OCI-LY3 (cell line): ENCODE data around the gene POPDC2.
"Not testable (repeated sequence)": the region's sequence is repeated elsewhere in the genome, so short reads cannot be mapped to it uniquely, and the experiment has no call there.

ENCODE experiments used
- H2AFZ ChIP-seq: fragments of 200-600, 300-600 bp; shearing (Covaris generic); 2 replicates; pipeline ENCODE4 v1.6.0; 2014; ENCODE audit warnings: antibody characterized with exemption, low read depth, low read length
- H3K27ac ChIP-seq: fragments of 200-600, 300-600 bp; sonication (generic); 2 replicates; pipeline ENCODE4 v1.5.1; 2014; ENCODE audit warnings: mild to moderate bottlenecking, low read length, moderate library complexity, mixed read lengths
- H3K27me3 ChIP-seq: fragments of 200-600, 300-600 bp; sonication (generic); 2 replicates; pipeline ENCODE4 v1.6.1; 2014; ENCODE audit warnings: low read depth, low read length, mixed read lengths
- H3K36me3 ChIP-seq: fragments of 200-600, 300-600 bp; sonication (generic); replicated peaks from 2 replicates; pipeline ENCODE3; 2014; ENCODE audit warnings: low read depth, low read length, mixed read lengths
- H3K4me1 ChIP-seq: fragments of 300-600, 200-600 bp; sonication (generic); 2 replicates; pipeline ENCODE4 v1.6.1; 2014; ENCODE audit warnings: low read length, mixed read lengths
- H3K4me2 ChIP-seq: fragments of 200-600, 300-600 bp; sonication (generic); 2 replicates; pipeline ENCODE4 v1.6.1; 2014; ENCODE audit warnings: low read length, mixed read lengths
- H3K4me3 ChIP-seq: fragments of 300-600, 200-600 bp; sonication (generic); 2 replicates; pipeline ENCODE4 v1.5.1; 2014; ENCODE audit warnings: antibody characterized with exemption, mild to moderate bottlenecking, low read length, moderate library complexity
- H3K79me2 ChIP-seq: fragments of 300-600, 200-600 bp; shearing (Covaris generic); 2 replicates; pipeline ENCODE4 v1.6.1; 2014; ENCODE audit warnings: mild to moderate bottlenecking, low read length, mixed read lengths
- H3K9ac ChIP-seq: fragments of 300-600, 200-600 bp; shearing (Covaris generic); 2 replicates; pipeline ENCODE4 v1.6.0; 2014; ENCODE audit warnings: mild to moderate bottlenecking, low read length, moderate library complexity
- H3K9me3 ChIP-seq: fragments of 200-600, 300-600 bp; shearing (Covaris generic); 2 replicates; pipeline ENCODE4 v1.6.1; 2014; ENCODE audit warnings: low read length, mixed read lengths; ENCODE audit not compliant: insufficient read depth
- H4K20me1 ChIP-seq: fragments of 200-600, 300-600 bp; sonication (generic); 2 replicates; pipeline ENCODE4 v1.6.1; 2016; ENCODE audit warnings: low read length, mixed read lengths; ENCODE audit not compliant: insufficient read depth
- CTCF ChIP-seq: fragments of 200-600, 300-600 bp; sonication (generic); IDR thresholded peaks from 2 replicates; pipeline ENCODE4 v1.5.1; 2014; ENCODE audit warnings: antibody characterized with exemption, low read length, low read depth
- EZH2phosphoT487 ChIP-seq: fragments of 200-600 bp; shearing (Covaris generic); IDR thresholded peaks from 2 replicates; pipeline ENCODE4 v1.6.1; 2018; ENCODE audit warnings: antibody characterized with exemption, mixed run types, low read depth

The POPDC2 gene

GRCh38 chr3:119679874-119680273 lies 19.5 kb upstream of the POPDC2 start:
- TF ChIP-seq EZH2phosphoT487 (no peak), CTCF (no peak)
- H3K27ac ChIP-seq, result peak overlapping the region; percentile 22; the same call in 1 of the 2 replicates

GRCh38 chr3:119678209-119678608 lies 17.8 kb upstream of the POPDC2 start:
- H3K4me3 ChIP-seq, result peak overlapping the region; percentile 97; the same call in 1 of the 2 replicates
- H3K4me2 ChIP-seq, result peak overlapping the region; percentile 91
- peaks cover 25% of the 10 kb centered on the region for H3K36me3 ChIP-seq
- not testable (repeated sequence) for H4K20me1 ChIP-seq, H3K27me3 ChIP-seq, H3K9ac ChIP-seq, H2AFZ ChIP-seq, H3K9me3 ChIP-seq
- peak overlapping the region; percentile 92 for H3K27ac ChIP-seq
- H3K4me1 ChIP-seq, result peaks cover 23% of the 10 kb centered on the region
- peaks cover 32% of the 10 kb centered on the region for H3K79me2 ChIP-seq

More at GRCh38 chr3:119679874-119680273, 19.5 kb upstream of the POPDC2 start:
- Histone ChIP-seq H3K4me1 (peaks cover 21% of the 10 kb centered on the region), H3K36me3 (peaks cover 13% of the 10 kb centered on the region), H3K9ac (no peak overlapping the region), H3K4me3 (no peak overlapping the region), H3K9me3 (no peaks in the 10 kb centered on the region), H3K79me2 (peaks cover 19% of the 10 kb centered on the region), H3K4me2 (no peak overlapping the region), H4K20me1 (no peaks in the 10 kb centered on the region), H3K27me3 (no peaks in the 10 kb centered on the region), H2AFZ (peak overlapping the region; percentile 71; the same call in 1 of the 2 replicates)

GRCh38 chr3:119677641-119677934 lies 17.2 kb upstream of the POPDC2 start:
- no peaks in the 10 kb centered on the region for H3K9me3 ChIP-seq
- peak overlapping the region; percentile 97 for H3K4me3 ChIP-seq
- peaks cover 31% of the 10 kb centered on the region for H3K36me3 ChIP-seq
- H3K4me1 ChIP-seq, result peaks cover 23% of the 10 kb centered on the region
- H3K79me2 ChIP-seq, result peaks cover 38% of the 10 kb centered on the region
- TF ChIP-seq EZH2phosphoT487 (no peak), CTCF (no peak)
- H3K4me2 ChIP-seq, result peak overlapping the region; percentile 91
- peak overlapping the region; percentile 20 for H2AFZ ChIP-seq
- H4K20me1 ChIP-seq, result no peaks in the 10 kb centered on the region
- H3K9ac ChIP-seq, result peak overlapping the region; percentile 77
- peak overlapping the region; percentile 92 for H3K27ac ChIP-seq
- no peaks in the 10 kb centered on the region for H3K27me3 ChIP-seq

- no peaks in the 10 kb centered on the region for H3K9me3 ChIP-seq
- TF ChIP-seq CTCF (no peak), EZH2phosphoT487 (no peak)
These were observed 16.6 kb upstream of the POPDC2 start, which contains the start of gene COX17 for GRCh38 chr3:119676771-119677640. Gene COX17 (minus strand): TSS chr3:119677406. CDS start chr3:119677310, 96 bp downstream.

More at GRCh38 chr3:119676771-119677640, 16.6 kb upstream of the POPDC2 start, which contains the start of gene COX17:
- Histone ChIP-seq H4K20me1 (no peaks in the 10 kb centered on the region), H3K27ac (peak within 1 kb of the TSS; percentile 92), H3K4me1 (peaks cover 23% of the 10 kb centered on the region), H3K4me2 (peak within 1 kb of the TSS; percentile 91), H3K27me3 (no peaks in the 10 kb centered on the region), H3K79me2 (peaks cover 40% of the 10 kb centered on the region), H3K4me3 (peak within 1 kb of the TSS; percentile 97), H3K9ac (peak within 1 kb of the TSS; percentile 96), H3K36me3 (peaks cover 34% of the 10 kb centered on the region), H2AFZ (peak within 1 kb of the TSS; percentile 20)
